HepG2 (cell line): ENCODE measurements around the gene NSG2. TPM values are rescaled to one million over a fixed set of nuclear protein-coding genes. Genes with fewer than 3 reads are reported as not detected.

Experiments
- ATAC-seq: fragments of 200-7000 bp; cut with Tn5 transposase; 3 replicates; pipeline ENCODE4 v1.9.1; 2020; ENCODE audit warnings: mild to moderate bottlenecking, moderate library complexity
- BruUV-seq: library from RNA; stranded (reverse); fragments of 400-500 nt; replicated peaks from 2 replicates; lab custom pipeline; 2021; lab: Mats Ljungman, UMichigan
- CTCF ChIA-PET: fragments of 300-600 bp; formaldehyde crosslinking; extraction: SDS; loops from one replicate; lab custom pipeline; 2021; ENCODE audit warnings: low total read pairs, inconsistent platforms, low intra/inter-chr PET ratio; lab: Yijun Ruan, JAX
- POLR2A ChIA-PET: fragments of 350-600 bp; sonication (Branson Sonifier 250); formaldehyde crosslinking; loops from one replicate; lab custom pipeline; 2020; ENCODE audit warnings: antibody characterized with exemption, inconsistent platforms; lab: Yijun Ruan, JAX
- DNase-seq: peaks from one replicate; pipeline ENCODE4 v3.0.0-alpha.2; 2015; ENCODE audit warnings: low spot score
- FAIRE-seq: peaks from 3 replicates; lab custom pipeline; 2011; peaks lifted over from hg19 to GRCh38; lab: Jason Lieb, UNC
- H2AFZ ChIP-seq: one replicate; pipeline ENCODE4 v1.6.1; 2011; ENCODE audit warnings: low read length, inconsistent platforms
- H3K27ac ChIP-seq: fragments of 300-600 bp; 3 replicates; pipeline ENCODE4 v1.8.0; 2011; ENCODE audit warnings: mixed run types, mild to moderate bottlenecking, mixed read lengths, low read length, inconsistent platforms; ENCODE audit not compliant: insufficient read depth; ENCODE audit errors: extremely low read length
- H3K27me3 ChIP-seq, 2 experiments: fragments of 200-600 bp in 1 of 2; 2 replicates in 1 of 2; 3 replicates in 1 of 2; pipeline versions ENCODE4 v1.6.0 to v1.8.0; 2011; ENCODE audit warnings: low read length in 2 of 2, mild to moderate bottlenecking in 2 of 2, moderate library complexity in 2 of 2, inconsistent platforms in 1 of 2; ENCODE audit not compliant: insufficient read depth in 2 of 2, control insufficient read depth in 1 of 2
- H3K36me3 ChIP-seq, 2 experiments: fragments of 200-600 bp in 1 of 2; replicated peaks in 1 of 2; 2 replicates in 1 of 2; 3 replicates in 1 of 2; pipeline versions ENCODE4 v1.5.1 to v1.8.0; 2011; ENCODE audit warnings: low read length in 2 of 2, inconsistent platforms in 1 of 2; ENCODE audit not compliant: insufficient read depth in 2 of 2, control insufficient read depth in 1 of 2
- H3K4me1 ChIP-seq: 2 replicates; pipeline ENCODE4 v1.5.1; 2012; ENCODE audit warnings: low read length, inconsistent platforms; ENCODE audit not compliant: insufficient read depth
- H3K4me2 ChIP-seq: 2 replicates; pipeline ENCODE4 v1.6.0; 2011; ENCODE audit warnings: low read depth, low read length, inconsistent platforms
- H3K4me3 ChIP-seq, 3 experiments: fragments of 200-600 bp in 1 of 3; sonication (generic), shearing (Covaris generic) in 1 of 3; replicated peaks in 1 of 3; 2 replicates each; pipeline ENCODE4 v1.5.1; 2011 to 2016; ENCODE audit warnings: low read length in 3 of 3, inconsistent platforms in 2 of 3, low read depth in 2 of 3, mild to moderate bottlenecking in 2 of 3, control low read depth in 1 of 3, mixed read lengths in 1 of 3; ENCODE audit not compliant: insufficient read depth in 1 of 3
- H3K79me2 ChIP-seq: one replicate; pipeline ENCODE4 v1.6.1; 2011; ENCODE audit warnings: low read length, inconsistent platforms; ENCODE audit not compliant: insufficient read depth
- H3K9ac ChIP-seq: 2 replicates; pipeline ENCODE4 v1.6.0; 2011; ENCODE audit warnings: mild to moderate bottlenecking, low read depth, low read length, inconsistent platforms; ENCODE audit not compliant: insufficient read depth
- H3K9me3 ChIP-seq: 2 replicates; pipeline ENCODE4 v1.5.1; 2012; ENCODE audit warnings: mild to moderate bottlenecking, low read length
- H4K20me1 ChIP-seq: 2 replicates; pipeline ENCODE4 v1.6.0; 2011; ENCODE audit warnings: inconsistent platforms, mild to moderate bottlenecking, low read length, moderate library complexity; ENCODE audit not compliant: insufficient read depth
- ASH2L ChIP-seq: fragments of 300-600, 200-600 bp; sonication (generic); IDR thresholded peaks from 2 replicates; pipeline ENCODE4 v1.7.0; 2017; ENCODE audit warnings: low read depth, mild to moderate bottlenecking, moderate library complexity, mixed read lengths, low read length; ENCODE audit not compliant: insufficient read length
- FOXP1 ChIP-seq, 2 experiments: fragments of 450-650 bp in 1 of 2; IDR thresholded peaks; 2 replicates each; pipeline ENCODE4 v1.6.1; 2017 to 2018; ENCODE audit warnings: antibody characterized with exemption in 1 of 2
- IKZF1 ChIP-seq: fragments of 450-650 bp; IDR thresholded peaks from 2 replicates; pipeline ENCODE4 v1.7.1; 2016
- PCBP2 ChIP-seq: fragments of 200-400 bp; formaldehyde crosslinking; optimal IDR thresholded peaks from 2 replicates; pipeline ENCODE3; 2018; ENCODE audit warnings: low read length, low read depth; ENCODE audit not compliant: poor library complexity, severe bottlenecking
- ZNF629 ChIP-seq: sonication (generic); formaldehyde crosslinking; conservative IDR thresholded peaks from 2 replicates; pipeline ENCODE4 v1.5.0; 2020; ENCODE audit warnings: missing genetic modification reagents
- WGBS: methylation state at CpG from one replicate; pipeline ENCODE4 v1.1.6; 2017; ENCODE audit warnings: low lambda C conversion rate; 5-methylcytosine and 5-hydroxymethylcytosine counted together
- in situ Hi-C: cut with HindIII; loops from 2 replicates; pipeline ENCODE4 v1.10.0; 2017; ENCODE audit warnings: low pct_unique_long_range_greater_than_20kb; ENCODE audit not compliant: extremely low pct_ligation_motif_present
- intact Hi-C: fragments of 100-400 bp; cut with micrococcal nuclease; formaldehyde crosslinking; loops from one replicate; pipeline ENCODE4 v1.10.0; 2022; ENCODE audit not compliant: unreplicated experiment
- polyA plus RNA-seq, 8 experiments: library from polyadenylated mRNA; depleted of rRNA in 3 of 8; stranded (reverse) in 7 of 8; unstranded in 1 of 8; fragments of >200 nt; fragmentation: Illumina TruSeq in 4 of 8; extraction: Trizol in 4 of 8; gene quantifications; 2 replicates each; pipeline versions ENCODE4 v1.2.1 to v1.2.3, GENCODE V29; 2011 to 2016; ENCODE audit warnings: low read depth in 4 of 8, missing spikeins in 1 of 8, mixed read lengths in 1 of 8; ENCODE audit not compliant: insufficient read depth in 1 of 8
- total RNA-seq, 5 experiments: library from RNA; depleted of rRNA; stranded (reverse); fragments of >200 nt; fragmentation: Illumina TruSeq; extraction: Trizol; gene quantifications; 2 replicates each; pipeline ENCODE4 v1.2.3, GENCODE V29; 2016; ENCODE audit warnings: low read depth in 1 of 5
- TF ChIP-seq, protein P1 (sequence below): sonication (generic); formaldehyde crosslinking; IDR thresholded peaks from 2 replicates; pipeline ENCODE4 v1.5.0; 2020; ENCODE audit warnings: mild to moderate bottlenecking, missing genetic modification reagents, moderate library complexity
- TF ChIP-seq, protein P2 (sequence below): sonication (generic); formaldehyde crosslinking; IDR thresholded peaks from 2 replicates; pipeline ENCODE4 v1.4.0; 2020; ENCODE audit warnings: missing genetic modification reagents
- TF ChIP-seq, protein P3 (sequence below): fragments of 450-650 bp; IDR thresholded peaks from 2 replicates; pipeline ENCODE4 v1.6.1; 2017

Gene NSG2
- total and polyA plus RNA-seq, 2 of the 13 experiments (the other 11 are each of a cell fraction or from before 2014, with no cell fraction given) = 0.21 TPM; not detected in 1

DNA sequence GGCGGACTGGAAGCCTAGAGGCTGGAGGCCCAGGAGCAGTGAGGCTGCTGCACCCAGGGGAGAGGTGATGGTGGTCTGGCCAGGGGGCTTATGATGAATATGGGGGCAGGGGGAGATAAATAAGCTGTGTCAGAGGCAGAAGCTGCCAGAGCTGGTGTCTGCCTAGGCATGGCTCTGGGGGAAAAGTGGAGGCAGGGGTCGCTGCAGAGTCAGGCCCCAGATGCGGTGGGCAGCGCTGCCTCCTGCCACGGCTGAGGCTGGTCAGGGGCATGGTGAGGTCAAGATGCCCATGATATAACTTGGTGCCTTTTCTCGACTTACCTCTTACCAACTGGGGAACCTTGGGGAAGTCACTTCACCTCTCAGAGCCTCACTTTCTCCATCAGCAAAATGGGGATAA lies 51.1 kb downstream of the NSG2 start:
- H3K4me3 ChIP-seq = no peak overlapping the region
- TF ChIP-seq ZNF629 (CRISPR knock-in tag) = peak; percentile 56
- no peak for TF ChIP-seq PCBP2
- TF ChIP-seq, protein P1, sequence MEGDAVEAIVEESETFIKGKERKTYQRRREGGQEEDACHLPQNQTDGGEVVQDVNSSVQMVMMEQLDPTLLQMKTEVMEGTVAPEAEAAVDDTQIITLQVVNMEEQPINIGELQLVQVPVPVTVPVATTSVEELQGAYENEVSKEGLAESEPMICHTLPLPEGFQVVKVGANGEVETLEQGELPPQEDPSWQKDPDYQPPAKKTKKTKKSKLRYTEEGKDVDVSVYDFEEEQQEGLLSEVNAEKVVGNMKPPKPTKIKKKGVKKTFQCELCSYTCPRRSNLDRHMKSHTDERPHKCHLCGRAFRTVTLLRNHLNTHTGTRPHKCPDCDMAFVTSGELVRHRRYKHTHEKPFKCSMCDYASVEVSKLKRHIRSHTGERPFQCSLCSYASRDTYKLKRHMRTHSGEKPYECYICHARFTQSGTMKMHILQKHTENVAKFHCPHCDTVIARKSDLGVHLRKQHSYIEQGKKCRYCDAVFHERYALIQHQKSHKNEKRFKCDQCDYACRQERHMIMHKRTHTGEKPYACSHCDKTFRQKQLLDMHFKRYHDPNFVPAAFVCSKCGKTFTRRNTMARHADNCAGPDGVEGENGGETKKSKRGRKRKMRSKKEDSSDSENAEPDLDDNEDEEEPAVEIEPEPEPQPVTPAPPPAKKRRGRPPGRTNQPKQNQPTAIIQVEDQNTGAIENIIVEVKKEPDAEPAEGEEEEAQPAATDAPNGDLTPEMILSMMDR (CRISPR knock-in tag) = 0 out of 2 replicates have a peak, but pooled peaks have one; percentile 8
- TF ChIP-seq ASH2L = no peak
- H3K9ac ChIP-seq = no peak overlapping the region
- in situ Hi-C loops = no loop called here
- intact Hi-C loops = no loop called here
- FAIRE-seq = no peak
- no peaks in the 10 kb centered on the region for H3K36me3 ChIP-seq
- DNase-seq = no peak
- peaks cover 2 to 8% of the 10 kb centered on the region in 2 experiments; a peak in 2 of 5 replicates for H3K27me3 ChIP-seq
- BruUV-seq = no TSS peak
- H3K79me2 ChIP-seq = no peaks in the 10 kb centered on the region
- no peaks in the 10 kb centered on the region for H3K4me1 ChIP-seq
- no peaks in the 10 kb centered on the region; the same call in 1 of the 2 replicates for H4K20me1 ChIP-seq
- H3K4me2 ChIP-seq = no peak overlapping the region
- CTCF ChIA-PET = no interaction called here
- POLR2A ChIA-PET = no interaction called here
- H3K27ac ChIP-seq = no peak overlapping the region
- 0% methylated on average over 2 of the region's 6 CpGs for WGBS
- ATAC-seq = no peak
- no peaks in the 10 kb centered on the region for H3K9me3 ChIP-seq
- H2AFZ ChIP-seq = no peak overlapping the region

DNA sequence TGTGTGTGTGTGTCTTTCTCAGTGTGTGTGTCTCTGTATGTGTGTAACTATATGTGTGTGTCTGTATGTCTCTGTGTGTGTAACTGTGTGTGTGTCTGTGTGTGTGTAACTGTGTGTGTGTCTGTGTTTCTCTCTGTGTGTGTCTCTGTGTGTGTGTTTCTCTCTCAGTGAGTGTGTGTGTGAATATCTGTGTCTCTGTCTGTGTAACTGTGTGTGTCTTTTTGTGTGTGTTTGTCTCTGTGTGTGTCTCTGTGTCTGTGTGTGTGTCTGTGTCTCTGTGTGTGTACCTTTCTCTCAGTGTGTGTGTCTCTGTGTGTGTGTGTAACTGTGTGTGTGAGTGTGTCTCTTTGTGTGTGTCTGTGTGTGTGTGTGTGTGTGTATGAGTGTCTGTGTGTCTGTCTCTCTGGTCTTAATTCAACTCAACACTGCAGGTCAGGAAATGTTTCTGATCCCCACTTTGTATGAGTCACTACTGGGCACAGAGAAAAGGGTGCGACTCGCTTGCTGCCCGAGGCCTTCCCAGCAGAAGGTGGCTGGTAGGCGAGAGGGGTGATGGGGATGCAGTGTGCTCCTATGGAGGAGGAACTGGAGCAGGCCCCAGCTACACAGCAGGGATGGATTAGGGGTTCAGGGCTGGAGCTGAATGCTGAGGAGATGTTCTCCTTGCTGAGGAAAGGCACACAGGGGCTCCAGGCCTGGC lies 52.1 kb downstream of the NSG2 start:
- no peak overlapping the region for H3K9ac ChIP-seq
- no peak for FAIRE-seq
- WGBS = 17% methylated on average over 4 of the region's 4 CpGs

More for the DNA sequence above, 52.1 kb downstream of the NSG2 start:
- ATAC-seq (no peak), DNase-seq (no peak)
- Histone ChIP-seq H3K4me1 (no peaks in the 10 kb centered on the region), H3K4me2 (no peak overlapping the region), H4K20me1 (no peaks in the 10 kb centered on the region; the same call in 1 of the 2 replicates), H3K4me3 (no peak overlapping the region), H2AFZ (no peak overlapping the region), H3K36me3 (no peaks in the 10 kb centered on the region), H3K9me3 (no peaks in the 10 kb centered on the region), H3K79me2 (no peaks in the 10 kb centered on the region), H3K27me3 (peaks cover 2 to 8% of the 10 kb centered on the region in 2 experiments; a peak in 2 of 5 replicates), H3K27ac (no peak overlapping the region)
- intact Hi-C loops = no loop called here
- POLR2A ChIA-PET = no interaction called here
- CTCF ChIA-PET = no interaction called here
- TF ChIP-seq FOXP1 (IDR thresholded peaks at IDR 0.05) = 0 out of 2 replicates have a peak, but pooled peaks have one; percentile 34
- no peak for TF ChIP-seq FOXP1 (CRISPR knock-in tag; IDR thresholded peaks at IDR 0.05)
- TF ChIP-seq, protein P2, sequence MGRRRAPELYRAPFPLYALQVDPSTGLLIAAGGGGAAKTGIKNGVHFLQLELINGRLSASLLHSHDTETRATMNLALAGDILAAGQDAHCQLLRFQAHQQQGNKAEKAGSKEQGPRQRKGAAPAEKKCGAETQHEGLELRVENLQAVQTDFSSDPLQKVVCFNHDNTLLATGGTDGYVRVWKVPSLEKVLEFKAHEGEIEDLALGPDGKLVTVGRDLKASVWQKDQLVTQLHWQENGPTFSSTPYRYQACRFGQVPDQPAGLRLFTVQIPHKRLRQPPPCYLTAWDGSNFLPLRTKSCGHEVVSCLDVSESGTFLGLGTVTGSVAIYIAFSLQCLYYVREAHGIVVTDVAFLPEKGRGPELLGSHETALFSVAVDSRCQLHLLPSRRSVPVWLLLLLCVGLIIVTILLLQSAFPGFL (CRISPR knock-in tag) = no peak
- 0 out of 2 replicates have a peak, but pooled peaks have one; percentile 62 for TF ChIP-seq IKZF1
- TF ChIP-seq, protein P3, sequence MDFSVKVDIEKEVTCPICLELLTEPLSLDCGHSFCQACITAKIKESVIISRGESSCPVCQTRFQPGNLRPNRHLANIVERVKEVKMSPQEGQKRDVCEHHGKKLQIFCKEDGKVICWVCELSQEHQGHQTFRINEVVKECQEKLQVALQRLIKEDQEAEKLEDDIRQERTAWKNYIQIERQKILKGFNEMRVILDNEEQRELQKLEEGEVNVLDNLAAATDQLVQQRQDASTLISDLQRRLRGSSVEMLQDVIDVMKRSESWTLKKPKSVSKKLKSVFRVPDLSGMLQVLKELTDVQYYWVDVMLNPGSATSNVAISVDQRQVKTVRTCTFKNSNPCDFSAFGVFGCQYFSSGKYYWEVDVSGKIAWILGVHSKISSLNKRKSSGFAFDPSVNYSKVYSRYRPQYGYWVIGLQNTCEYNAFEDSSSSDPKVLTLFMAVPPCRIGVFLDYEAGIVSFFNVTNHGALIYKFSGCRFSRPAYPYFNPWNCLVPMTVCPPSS = 0 out of 2 replicates have a peak, but pooled peaks have one; percentile 61
- BruUV-seq = no TSS peak
- in situ Hi-C loops = no loop called here
